Hepatocyte (in vitro differentiated cells): ENCODE data around the gene ARL14. TPM values are rescaled to one million over a fixed set of nuclear protein-coding genes. Genes with fewer than 3 reads are reported as not detected.

Experiments used
- DNase-seq: peaks from one replicate; pipeline ENCODE4 v3.0.0-alpha.2; 2016; ENCODE audit warnings: low spot score
- H2AFZ ChIP-seq: fragments of 200-600 bp; sonication (generic); 2 replicates; pipeline ENCODE4 v1.6.0; 2016; ENCODE audit warnings: antibody characterized with exemption, mild to moderate bottlenecking
- H3K27ac ChIP-seq: fragments of 200-600 bp; sonication (generic); 2 replicates; pipeline ENCODE4 v1.5.1; 2016; ENCODE audit warnings: mild to moderate bottlenecking
- H3K27me3 ChIP-seq: fragments of 200-600 bp; sonication (generic); 2 replicates; pipeline ENCODE4 v1.6.1; 2016
- H3K36me3 ChIP-seq: fragments of 200-600 bp; sonication (generic); replicated peaks from 2 replicates; pipeline ENCODE4 v1.5.1; 2016; ENCODE audit warnings: low read depth; ENCODE audit not compliant: insufficient read depth
- H3K4me1 ChIP-seq: fragments of 200-600 bp; sonication (generic); 2 replicates; pipeline ENCODE4 v1.5.1; 2016; ENCODE audit warnings: mild to moderate bottlenecking, moderate library complexity; ENCODE audit not compliant: insufficient read depth
- H3K4me2 ChIP-seq: fragments of 200-600 bp; sonication (generic); 2 replicates; pipeline ENCODE4 v1.6.0; 2016
- H3K4me3 ChIP-seq: fragments of 200-600 bp; sonication (generic); 2 replicates; pipeline ENCODE4 v1.5.1; 2016; ENCODE audit warnings: mild to moderate bottlenecking
- H3K79me2 ChIP-seq: fragments of 200-600 bp; sonication (generic); 2 replicates; pipeline ENCODE4 v1.6.0; 2017; ENCODE audit warnings: mild to moderate bottlenecking
- H3K9me2 ChIP-seq: fragments of 200-600 bp; sonication (generic); replicated peaks from 2 replicates; pipeline ENCODE4 v1.6.0; 2017; ENCODE audit warnings: mild to moderate bottlenecking; ENCODE audit not compliant: insufficient read depth
- H3K9me3 ChIP-seq: fragments of 200-600 bp; sonication (generic); 2 replicates; pipeline ENCODE4 v1.5.1; 2016; ENCODE audit warnings: low read depth, mild to moderate bottlenecking
- H4K20me1 ChIP-seq: fragments of 200-600 bp; sonication (generic); 2 replicates; pipeline ENCODE4 v1.6.0; 2016; ENCODE audit warnings: mild to moderate bottlenecking; ENCODE audit not compliant: insufficient read depth, poor library complexity, severe bottlenecking
- CTCF ChIP-seq: fragments of 200-600 bp; sonication (generic); IDR thresholded peaks from 2 replicates; pipeline ENCODE4 v1.5.1; 2016; ENCODE audit warnings: antibody characterized with exemption, mild to moderate bottlenecking; ENCODE audit not compliant: poor library complexity
- EZH2 ChIP-seq: fragments of 200-600 bp; sonication (generic); IDR thresholded peaks from 2 replicates; pipeline ENCODE4 v1.6.1; 2016; ENCODE audit warnings: antibody characterized with exemption, mild to moderate bottlenecking, borderline replicate concordance
- EZH2phosphoT487 ChIP-seq: fragments of 200-600 bp; sonication (generic); IDR thresholded peaks from one replicate; pipeline ENCODE4 v1.6.1; 2018; ENCODE audit warnings: antibody characterized with exemption, mild to moderate bottlenecking, low read depth, moderate library complexity; ENCODE audit not compliant: unreplicated experiment, severe bottlenecking
- WGBS: methylation state at CpG from one replicate; pipeline ENCODE4 v1.1.6; 2016; ENCODE audit warnings: low lambda C conversion rate; ENCODE audit errors: missing lambda C conversion rate; 5-methylcytosine and 5-hydroxymethylcytosine counted together
- polyA plus RNA-seq: library from polyadenylated mRNA; unstranded; fragments of >200 nt; fragmentation: Nextera tagmentation; extraction: Ambion mirVana; gene quantifications from 2 replicates; pipeline ENCODE4 v1.2.1, GENCODE V29; 2016
- total RNA-seq: library from RNA; depleted of rRNA; stranded (reverse); fragments of >200 nt; gene quantifications from 2 replicates; pipeline ENCODE4 v1.2.3, GENCODE V29; 2014

The ARL14 gene
- total and polyA plus RNA-seq, 2 experiments from 2014 or later: 9.2 to 13.2 TPM

GRCh38 chr3:160702290-160702689 is 25.3 kb downstream of the ARL14 start:
- Histone ChIP-seq H3K4me1 (peaks cover 14% of the 10 kb centered on the region), H3K9me3 (no peaks in the 10 kb centered on the region), H3K9me2 (no peaks in the 10 kb centered on the region), H3K27ac (no peak overlapping the region), H3K79me2 (no peaks in the 10 kb centered on the region), H4K20me1 (no peaks in the 10 kb centered on the region), H3K27me3 (no peaks in the 10 kb centered on the region), H2AFZ (no peak overlapping the region), H3K4me2 (no peak overlapping the region), H3K4me3 (no peak overlapping the region), H3K36me3 (no peaks in the 10 kb centered on the region)
- no peak for DNase-seq
- TF ChIP-seq EZH2phosphoT487: no peak
- TF ChIP-seq CTCF: no peak
- no peak for TF ChIP-seq EZH2
- WGBS: 100% methylated on average over 1 of the region's 1 CpG

GRCh38 chr3:160703974-160704373 is 27.0 kb downstream of the ARL14 start:
- TF ChIP-seq EZH2 (no peak), EZH2phosphoT487 (no peak), CTCF (no peak)
- WGBS: 74% methylated on average over 2 of the region's 2 CpGs
- Histone ChIP-seq H2AFZ (no peak overlapping the region), H3K4me3 (no peak overlapping the region), H3K4me1 (no peaks in the 10 kb centered on the region), H3K79me2 (no peaks in the 10 kb centered on the region), H3K36me3 (no peaks in the 10 kb centered on the region), H3K9me2 (no peaks in the 10 kb centered on the region), H4K20me1 (no peaks in the 10 kb centered on the region), H3K27me3 (no peaks in the 10 kb centered on the region), H3K27ac (no peak overlapping the region), H3K9me3 (no peaks in the 10 kb centered on the region), H3K4me2 (no peak overlapping the region)
- no peak for DNase-seq

- H4K20me1 ChIP-seq: no peaks in the 10 kb centered on the region
- H3K4me2 ChIP-seq: no peak overlapping the region
- H3K27me3 ChIP-seq: no peaks in the 10 kb centered on the region
- no peak for TF ChIP-seq EZH2
- peak; percentile 72 for TF ChIP-seq CTCF
- H3K4me3 ChIP-seq: no peak overlapping the region
- no peaks in the 10 kb centered on the region for H3K36me3 ChIP-seq
- no peaks in the 10 kb centered on the region for H3K9me2 ChIP-seq
- no peak overlapping the region for H3K27ac ChIP-seq
- no peaks in the 10 kb centered on the region for H3K79me2 ChIP-seq
- WGBS: 36% methylated on average over 4 of the region's 4 CpGs
- H2AFZ ChIP-seq: no peak overlapping the region
- no peaks in the 10 kb centered on the region for H3K9me3 ChIP-seq
- no peaks in the 10 kb centered on the region for H3K4me1 ChIP-seq
- peak; percentile 70 for DNase-seq
These were observed 30.3 kb downstream of the ARL14 start for GRCh38 chr3:160707187-160707794.
